ENCODE measurements around the gene CLOCK.

GRCh38 chr4:55416176-55416575 is 130.5 kb downstream of the CLOCK start:
- TF ChIP-seq POLR2A (IDR thresholded peaks at IDR 0.05; ENCODE audit: low read length): no peak
- TF ChIP-seq GATA1 (IDR thresholded peaks at IDR 0.05; ENCODE audit: low read depth, low read length): no peak

Measured in erythroblast (primary cell).